Neutrophil (primary cell): ENCODE results near the gene PPP6R2.

Source experiments
- H3K27ac ChIP-seq: fragments of 200-600 bp; sonication (generic); 2 replicates; pipeline ENCODE4 v1.5.1; 2016; ENCODE audit warnings: mild to moderate bottlenecking, moderate library complexity
- H3K27me3 ChIP-seq: fragments of 200-600 bp; sonication (generic); 2 replicates; pipeline ENCODE4 v1.6.0; 2016; ENCODE audit warnings: mild to moderate bottlenecking
- H3K36me3 ChIP-seq: fragments of 200-600 bp; sonication (generic); 2 replicates; pipeline ENCODE4 v1.5.1; 2017
- H3K4me1 ChIP-seq, 2 experiments: fragments of 200-600 bp in 1 of 2; sonication (generic) in 1 of 2; 1 replicate in 1 of 2; 2 replicates in 1 of 2; pipeline versions ENCODE4 v1.5.1 to v1.6.1; 2013 to 2016; ENCODE audit warnings: low read depth in 1 of 2, low read length in 1 of 2, mild to moderate bottlenecking in 1 of 2, moderate library complexity in 1 of 2; ENCODE audit not compliant: control insufficient read depth in 1 of 2, insufficient read depth in 1 of 2
- H3K4me3 ChIP-seq, 2 experiments: fragments of 200-600 bp in 1 of 2; sonication (generic) in 1 of 2; 1 replicate in 1 of 2; 2 replicates in 1 of 2; pipeline ENCODE4 v1.5.1; 2013 to 2016; ENCODE audit warnings: low read depth in 1 of 2, low read length in 1 of 2, mild to moderate bottlenecking in 1 of 2, moderate library complexity in 1 of 2
- H3K9me3 ChIP-seq: fragments of 200-600 bp; sonication (generic); 2 replicates; pipeline ENCODE4 v1.5.1; 2016
- TF ChIP-seq, protein P1 (sequence below): fragments of 200-600 bp; sonication (generic); IDR thresholded peaks from 2 replicates; pipeline ENCODE4 v1.5.1; 2016; ENCODE audit warnings: antibody characterized with exemption

PPP6R2 gene

DNA sequence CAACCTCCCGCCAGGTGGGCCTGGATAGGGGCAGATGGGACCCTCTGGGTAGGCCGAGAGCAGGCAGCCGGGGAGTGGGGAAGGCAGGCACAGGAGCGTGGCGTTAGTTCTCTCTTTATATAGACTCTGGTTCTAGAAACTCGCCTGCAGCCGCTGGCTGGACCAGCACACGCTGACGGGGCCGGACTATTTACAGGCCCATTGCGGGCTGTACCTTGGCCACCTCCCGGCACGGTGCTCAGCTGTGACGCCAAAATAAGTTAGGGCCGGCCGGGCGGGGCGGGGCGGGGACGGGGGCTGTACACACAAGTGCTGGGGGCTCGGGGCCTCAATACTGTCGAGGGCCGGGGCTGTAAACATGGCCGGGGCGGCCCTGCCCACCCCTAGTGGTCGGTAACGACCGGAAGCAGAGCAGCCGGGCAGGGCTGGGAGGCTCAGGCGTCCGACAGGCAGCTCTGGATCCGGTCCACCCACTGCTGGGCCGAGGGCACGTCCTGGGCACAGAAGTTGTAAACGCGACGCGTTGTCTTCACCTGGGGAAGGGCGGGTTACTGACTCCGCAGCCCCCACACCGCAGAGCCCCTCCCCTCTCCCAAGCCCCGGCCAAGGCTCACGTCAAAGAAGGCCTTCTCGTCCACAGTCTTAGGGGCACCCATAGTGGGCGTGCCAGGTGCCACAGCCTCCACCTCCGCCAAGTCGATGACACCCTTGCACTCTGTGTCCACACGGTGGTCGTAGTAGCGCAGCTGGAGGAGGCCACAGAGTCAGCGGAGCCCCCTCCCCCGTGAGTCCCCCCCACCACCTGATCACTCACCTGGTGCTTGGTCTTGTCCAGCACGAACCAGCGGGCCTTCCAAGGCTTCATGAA, 103.8 kb downstream of the PPP6R2 start:
- no peak overlapping the region for H3K27ac ChIP-seq
- H3K27me3 ChIP-seq = no peaks in the 10 kb centered on the region
- TF ChIP-seq, protein P1, sequence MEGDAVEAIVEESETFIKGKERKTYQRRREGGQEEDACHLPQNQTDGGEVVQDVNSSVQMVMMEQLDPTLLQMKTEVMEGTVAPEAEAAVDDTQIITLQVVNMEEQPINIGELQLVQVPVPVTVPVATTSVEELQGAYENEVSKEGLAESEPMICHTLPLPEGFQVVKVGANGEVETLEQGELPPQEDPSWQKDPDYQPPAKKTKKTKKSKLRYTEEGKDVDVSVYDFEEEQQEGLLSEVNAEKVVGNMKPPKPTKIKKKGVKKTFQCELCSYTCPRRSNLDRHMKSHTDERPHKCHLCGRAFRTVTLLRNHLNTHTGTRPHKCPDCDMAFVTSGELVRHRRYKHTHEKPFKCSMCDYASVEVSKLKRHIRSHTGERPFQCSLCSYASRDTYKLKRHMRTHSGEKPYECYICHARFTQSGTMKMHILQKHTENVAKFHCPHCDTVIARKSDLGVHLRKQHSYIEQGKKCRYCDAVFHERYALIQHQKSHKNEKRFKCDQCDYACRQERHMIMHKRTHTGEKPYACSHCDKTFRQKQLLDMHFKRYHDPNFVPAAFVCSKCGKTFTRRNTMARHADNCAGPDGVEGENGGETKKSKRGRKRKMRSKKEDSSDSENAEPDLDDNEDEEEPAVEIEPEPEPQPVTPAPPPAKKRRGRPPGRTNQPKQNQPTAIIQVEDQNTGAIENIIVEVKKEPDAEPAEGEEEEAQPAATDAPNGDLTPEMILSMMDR = no peak
- H3K4me3 ChIP-seq = no peak overlapping the region
- H3K36me3 ChIP-seq = peaks cover 91% of the 10 kb centered on the region
- H3K9me3 ChIP-seq = no peaks in the 10 kb centered on the region
- no peaks in the 10 kb centered on the region for H3K4me1 ChIP-seq

DNA sequence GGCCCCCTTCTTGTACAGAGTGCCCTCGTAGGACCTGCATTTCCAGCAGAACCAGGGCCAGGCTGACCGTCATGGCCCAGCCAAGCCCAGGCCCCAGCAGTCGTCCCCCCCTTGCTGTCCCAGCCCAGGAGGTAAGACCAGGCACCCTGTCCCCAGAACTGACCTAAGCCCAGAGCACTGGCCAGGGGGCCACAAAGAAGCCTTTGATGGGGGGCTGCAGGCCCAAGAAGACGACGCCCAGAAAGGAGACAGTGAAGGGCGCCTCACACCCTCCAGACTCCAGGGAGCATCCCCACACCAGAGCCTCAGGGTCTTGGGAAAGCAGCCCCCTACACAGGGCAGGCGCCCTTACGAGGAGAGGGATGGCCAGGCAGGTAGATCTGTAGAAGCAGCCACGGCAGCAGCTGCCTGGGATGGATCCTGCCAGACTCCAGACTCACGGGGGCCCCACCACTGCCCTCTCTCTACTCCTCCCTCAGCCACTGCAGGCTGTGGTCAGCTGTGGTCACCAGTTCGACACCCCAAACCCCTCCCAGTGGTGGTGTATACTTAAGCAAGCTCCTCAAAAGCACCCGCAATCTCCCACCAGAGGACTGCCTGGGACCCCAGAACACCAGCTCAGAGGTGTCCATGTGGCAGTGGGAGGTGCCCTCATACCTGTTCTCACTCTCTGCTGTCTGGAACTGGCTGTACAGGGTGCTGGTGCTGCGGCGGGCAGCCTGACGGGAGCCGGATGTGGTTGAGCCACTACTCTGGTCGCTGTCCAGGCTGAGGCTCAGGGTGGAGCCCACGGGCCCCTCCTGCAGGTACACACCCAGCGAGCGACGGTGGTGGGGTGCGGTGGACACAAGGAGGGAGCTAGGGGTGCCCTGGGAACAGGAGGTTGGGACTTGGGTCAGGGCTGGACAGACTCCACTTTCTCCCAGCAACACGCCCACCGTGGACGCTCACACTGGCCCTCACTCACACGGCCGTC, 104.7 kb downstream of the PPP6R2 start:
- H3K36me3 ChIP-seq = peaks cover 87% of the 10 kb centered on the region
- H3K4me1 ChIP-seq = no peaks in the 10 kb centered on the region

DNA sequence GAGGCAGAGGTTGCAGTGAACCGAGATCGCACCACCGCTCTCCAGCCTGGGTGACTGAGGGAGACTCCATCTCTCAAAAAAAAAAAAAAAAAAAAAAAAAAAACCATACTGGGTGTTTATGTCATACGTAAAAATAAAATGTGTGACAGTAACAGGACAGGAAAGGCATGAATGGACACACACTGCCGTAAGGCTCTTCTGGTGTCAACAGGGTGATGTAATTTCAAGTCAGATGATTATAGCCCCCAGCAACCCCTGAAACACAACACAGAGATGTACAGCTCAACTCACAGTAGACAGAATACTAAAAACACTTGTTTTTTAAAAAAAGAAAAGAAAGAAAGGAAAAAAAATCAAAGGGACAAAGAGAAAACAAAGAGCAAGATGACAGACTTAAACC, 109.5 kb downstream of the PPP6R2 start:
- H3K4me1 ChIP-seq = no peaks in the 10 kb centered on the region
- no peaks in the 10 kb centered on the region for H3K9me3 ChIP-seq
- TF ChIP-seq, protein P1 = no peak
- no peaks in the 10 kb centered on the region for H3K27me3 ChIP-seq
- H3K4me3 ChIP-seq = no peak overlapping the region
- H3K36me3 ChIP-seq = peaks cover 89% of the 10 kb centered on the region
- H3K27ac ChIP-seq = no peak overlapping the region

More for the DNA sequence above, 104.7 kb downstream of the PPP6R2 start:
- H3K9me3 ChIP-seq = no peaks in the 10 kb centered on the region
- TF ChIP-seq, protein P1 = no peak
- H3K4me3 ChIP-seq = no peak overlapping the region
- no peaks in the 10 kb centered on the region for H3K27me3 ChIP-seq
- H3K27ac ChIP-seq = no peak overlapping the region

DNA sequence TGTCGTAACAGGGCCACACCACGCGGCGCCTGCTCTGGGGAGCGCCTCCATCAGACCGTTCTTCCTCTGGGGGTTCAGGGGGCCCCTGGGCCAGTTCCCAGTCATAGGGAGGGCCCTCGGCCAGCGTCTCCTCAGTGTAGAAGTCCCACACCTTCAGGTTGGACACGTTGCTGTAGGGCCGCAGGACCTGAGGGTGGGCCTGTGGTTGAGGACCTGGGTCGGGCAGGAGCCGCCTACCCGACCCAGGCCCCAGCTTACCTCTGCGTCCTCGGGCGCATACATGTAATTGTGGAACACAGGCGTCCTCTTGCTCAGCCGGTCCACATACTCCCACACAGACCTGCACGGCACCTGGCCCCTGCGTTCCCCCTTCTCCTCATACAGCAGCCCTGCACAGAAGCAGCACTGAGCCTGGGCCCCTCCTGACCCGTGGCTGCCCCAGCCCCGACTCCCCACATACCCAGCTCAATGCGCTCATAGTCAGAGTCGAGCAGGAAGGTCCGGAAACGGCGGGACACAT, 111.5 kb downstream of the PPP6R2 start:
- H3K27ac ChIP-seq = no peak overlapping the region
- H3K4me1 ChIP-seq = no peaks in the 10 kb centered on the region
- H3K36me3 ChIP-seq = peaks cover 92% of the 10 kb centered on the region
- no peaks in the 10 kb centered on the region for H3K27me3 ChIP-seq
- no peaks in the 10 kb centered on the region for H3K9me3 ChIP-seq
- TF ChIP-seq, protein P1 = no peak
- no peak overlapping the region for H3K4me3 ChIP-seq

DNA sequence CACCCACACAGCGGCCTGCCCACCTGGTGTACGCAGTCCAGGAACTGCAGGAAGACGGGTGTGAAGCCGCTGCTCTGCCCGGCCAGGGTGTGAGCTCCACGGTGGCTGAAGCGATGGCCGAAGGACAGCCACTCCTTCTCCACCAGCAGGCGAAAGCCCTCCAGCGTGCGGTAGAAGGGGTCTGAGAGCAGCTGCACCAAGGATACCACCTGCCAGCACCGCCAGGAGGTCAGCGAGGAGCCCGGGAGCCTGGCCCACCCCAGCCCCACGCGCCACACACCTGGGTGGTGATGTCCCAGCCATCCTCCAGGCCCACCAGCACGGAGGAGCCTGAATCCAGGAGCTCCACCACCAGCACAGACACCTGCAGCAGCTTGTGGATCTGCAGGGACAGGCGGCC, 112.1 kb downstream of the PPP6R2 start:
- Histone ChIP-seq H3K36me3 (peaks cover 92% of the 10 kb centered on the region), H3K27me3 (no peaks in the 10 kb centered on the region), H3K4me3 (no peak overlapping the region), H3K9me3 (no peaks in the 10 kb centered on the region), H3K27ac (no peak overlapping the region), H3K4me1 (no peaks in the 10 kb centered on the region)
- TF ChIP-seq, protein P1 = no peak
